Stimulated activated CD4-positive, alpha-beta T cell treated with anti-CD3 and anti-CD28 coated beads, Interleukin-4, amount 100 ng/mL, for 4 hours (primary cell): ENCODE data around the gene PPP1R13B.

ENCODE experiments used
- DNase-seq, 2 experiments: peaks; one replicate each; pipeline ENCODE4 v3.0.0-alpha.2; 2020

The PPP1R13B gene

DNA sequence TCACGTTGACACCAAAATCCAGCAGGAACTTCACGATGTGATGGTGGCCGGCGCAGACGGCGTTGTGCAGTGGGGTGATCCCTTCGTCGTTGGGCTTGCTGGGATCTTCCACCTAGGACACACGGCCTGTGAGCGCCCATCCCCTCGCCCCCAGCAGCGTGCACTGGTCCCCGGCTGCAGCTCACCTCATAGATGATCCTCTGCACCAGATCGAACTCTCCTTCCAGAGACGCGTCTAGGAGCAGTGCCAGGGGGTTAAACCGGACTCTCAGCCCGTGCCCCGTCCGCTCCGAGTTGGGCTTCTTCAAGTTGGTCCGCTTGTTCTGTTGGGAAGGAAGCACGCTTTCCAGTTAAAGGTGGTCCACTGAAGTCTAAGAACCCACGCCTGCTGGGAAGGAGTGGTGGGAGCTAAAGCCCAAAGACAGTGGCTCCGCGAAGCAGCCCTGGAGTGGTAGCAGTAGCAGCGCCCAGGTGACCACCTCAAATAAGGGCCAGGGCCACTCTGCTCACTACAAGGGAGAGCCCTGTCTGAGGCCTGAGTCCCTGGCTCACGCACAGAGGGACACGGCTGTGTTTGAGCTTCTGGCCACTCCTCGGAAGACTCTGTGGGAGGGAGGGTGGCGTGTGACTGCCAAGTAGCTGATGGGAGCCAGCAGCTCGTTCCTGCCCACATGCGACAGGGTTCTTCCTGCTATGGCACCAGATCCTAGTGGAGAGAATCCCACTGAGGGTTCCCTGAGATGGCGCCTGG, 108.5 kb downstream of the PPP1R13B start:
- no peak for DNase-seq

DNA sequence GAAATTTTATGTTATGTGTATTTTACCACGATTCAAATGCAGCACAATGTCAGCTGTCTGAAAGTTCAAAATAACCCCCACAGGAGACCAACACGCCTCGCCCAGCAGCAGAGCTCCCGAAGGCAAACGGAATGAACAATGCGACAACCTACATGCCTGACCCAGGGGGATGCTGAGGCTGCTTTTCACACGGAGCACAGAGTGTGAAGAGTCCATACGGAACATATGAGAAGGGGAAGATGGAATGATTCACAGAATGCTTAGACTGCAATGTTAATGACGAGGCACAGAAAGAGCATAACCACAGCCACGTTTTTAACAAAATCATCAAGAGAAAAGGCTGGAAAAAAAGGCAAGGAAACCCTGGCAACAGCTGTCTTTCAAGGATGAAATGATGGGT, 109.2 kb downstream of the PPP1R13B start:
- DNase-seq, result no peak

DNA sequence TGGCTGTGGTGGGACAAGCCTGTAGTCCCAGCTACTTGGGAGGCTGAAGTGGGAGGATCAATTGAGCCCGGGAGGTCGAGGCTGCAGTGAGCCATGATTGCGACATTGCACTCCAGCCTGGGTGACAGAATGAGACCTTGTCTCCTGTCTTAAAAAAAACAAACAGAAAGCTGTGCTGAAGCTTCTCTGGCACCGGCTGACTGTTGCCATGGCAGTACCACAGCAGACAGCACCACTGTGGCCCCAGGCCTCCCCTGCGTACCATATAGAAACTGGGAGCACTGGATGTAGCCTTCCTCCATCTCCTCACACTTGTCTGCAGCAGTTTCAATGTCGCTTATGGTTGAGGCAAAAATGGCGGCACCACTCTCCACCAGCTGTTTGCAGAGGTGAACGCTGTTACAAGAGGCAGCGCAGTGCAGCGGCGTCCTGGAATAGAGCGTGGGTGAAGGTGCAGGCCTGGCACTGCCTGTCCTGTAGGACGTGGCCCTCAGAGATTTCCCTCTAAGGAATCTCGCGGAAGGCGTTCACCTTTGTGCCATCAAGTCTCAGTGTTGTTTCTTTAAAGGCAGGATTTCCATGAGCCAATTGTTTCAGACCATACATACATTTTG, 109.8 kb downstream of the PPP1R13B start:
- DNase-seq, result no peak

DNA sequence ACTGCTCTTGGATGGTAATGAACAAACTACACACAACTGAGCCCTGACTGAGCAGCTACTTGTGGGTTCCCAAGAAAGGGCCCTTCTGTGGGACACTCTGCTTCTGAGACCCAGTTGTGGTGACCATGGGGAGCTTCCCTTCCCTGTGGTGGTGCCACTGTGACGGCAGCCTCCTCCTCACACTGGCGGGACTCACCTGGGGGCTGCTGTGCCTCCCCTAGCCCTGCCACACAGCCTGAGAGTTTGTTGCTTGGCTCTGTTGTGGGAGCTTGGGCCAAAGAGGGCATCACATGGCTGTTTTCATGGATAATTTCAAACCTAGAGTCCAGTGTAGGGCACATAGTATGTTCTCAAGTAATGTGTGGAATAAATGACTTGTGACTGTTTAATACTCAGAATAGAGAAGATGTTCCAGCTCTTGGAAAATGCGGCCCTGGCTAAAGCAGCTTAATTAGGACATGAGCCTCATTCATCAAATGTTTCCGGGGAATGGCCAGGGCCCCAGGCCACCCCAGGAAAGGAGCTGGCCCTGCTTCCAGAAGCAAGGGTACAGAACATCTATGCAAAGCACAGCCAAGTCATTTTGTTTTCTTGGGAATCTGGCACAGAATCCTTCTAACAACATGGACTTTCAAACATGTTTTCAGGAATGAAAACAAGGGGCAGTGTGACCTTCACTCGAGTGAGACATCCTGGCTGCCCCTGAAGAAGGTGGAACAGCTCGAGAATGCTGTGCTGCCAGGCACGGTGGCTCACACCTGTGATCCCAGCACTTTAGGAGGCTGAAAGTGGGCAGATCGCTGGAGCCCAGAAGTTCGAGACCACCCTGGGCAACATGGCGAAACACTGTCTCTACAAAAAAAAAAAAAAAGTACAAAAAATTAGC, 110.6 kb downstream of the PPP1R13B start:
- no peak for DNase-seq

DNA sequence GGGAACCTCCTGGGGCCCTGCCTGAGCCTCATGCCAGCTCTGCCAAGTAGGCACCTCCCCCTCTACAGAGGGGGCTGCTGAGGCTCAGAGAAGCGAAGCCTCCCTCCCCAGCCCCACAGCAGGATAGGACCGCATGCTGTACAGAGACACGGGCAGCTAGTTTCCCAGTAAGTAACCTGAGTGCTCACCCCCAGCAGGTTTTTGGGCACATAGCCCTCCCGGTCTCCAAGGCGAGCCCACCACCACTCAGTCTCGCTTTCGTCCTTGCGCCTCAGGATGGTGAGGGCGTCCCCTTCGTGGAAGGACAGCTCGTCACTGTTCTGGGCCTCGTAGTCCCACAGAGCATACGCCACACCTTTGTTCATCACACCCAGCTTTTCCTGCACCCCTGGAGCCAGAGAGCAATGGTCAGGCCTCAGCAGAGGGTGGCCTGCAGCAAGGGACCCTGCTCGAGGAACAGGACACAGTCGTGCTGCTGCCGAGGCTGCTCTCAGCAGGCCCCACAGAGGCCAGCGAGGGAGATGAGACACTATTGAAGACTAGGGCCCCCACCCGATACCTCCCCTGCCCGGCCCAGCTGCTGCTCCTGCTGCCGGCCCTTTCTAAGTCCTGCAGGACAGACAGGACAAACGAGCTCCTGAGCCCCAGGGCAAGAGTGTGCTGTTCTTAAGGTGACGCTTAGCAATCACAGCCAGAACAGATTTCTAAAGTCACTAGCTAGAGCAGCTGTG, 111.4 kb downstream of the PPP1R13B start:
- DNase-seq, result no peak

DNA sequence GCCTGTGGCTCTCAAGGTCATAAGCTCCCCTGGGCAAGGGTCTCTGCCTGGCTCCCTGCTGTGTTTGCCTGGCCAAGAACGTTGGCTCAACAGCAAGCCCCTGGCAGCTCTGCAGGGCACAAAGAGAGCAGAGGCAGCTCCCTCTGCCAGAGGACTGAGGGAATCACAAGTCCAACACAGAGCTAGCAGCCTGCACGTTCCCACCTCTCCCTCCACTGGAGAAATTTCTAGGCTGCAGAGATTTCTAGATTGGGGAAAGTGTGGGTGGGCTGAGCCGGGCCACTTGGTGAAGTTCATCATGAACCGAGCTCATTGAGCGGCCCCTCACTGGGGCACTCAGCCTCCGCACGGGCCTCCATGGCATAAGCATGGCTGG, 111.9 kb downstream of the PPP1R13B start:
- DNase-seq, result no peak

DNA sequence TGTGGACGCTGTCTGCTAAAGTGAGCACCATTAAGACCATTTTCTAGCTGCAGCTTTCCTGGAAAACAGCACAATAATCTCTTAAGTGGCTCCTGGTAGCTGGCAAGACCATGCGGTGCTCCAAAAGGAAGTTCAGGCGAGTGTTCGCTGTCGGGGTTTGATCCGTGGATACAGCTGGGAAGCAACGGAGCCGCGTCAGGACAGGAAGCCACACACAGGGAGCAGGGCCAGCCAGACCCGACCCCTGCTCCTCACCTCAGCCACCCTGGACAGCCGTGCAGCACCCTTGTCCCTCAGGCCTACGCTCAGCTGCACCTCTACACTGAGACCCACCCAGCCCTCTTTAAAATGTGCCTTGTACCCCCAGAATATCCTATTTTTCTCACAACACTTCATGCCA, 112.4 kb downstream of the PPP1R13B start:
- no peak for DNase-seq

DNA sequence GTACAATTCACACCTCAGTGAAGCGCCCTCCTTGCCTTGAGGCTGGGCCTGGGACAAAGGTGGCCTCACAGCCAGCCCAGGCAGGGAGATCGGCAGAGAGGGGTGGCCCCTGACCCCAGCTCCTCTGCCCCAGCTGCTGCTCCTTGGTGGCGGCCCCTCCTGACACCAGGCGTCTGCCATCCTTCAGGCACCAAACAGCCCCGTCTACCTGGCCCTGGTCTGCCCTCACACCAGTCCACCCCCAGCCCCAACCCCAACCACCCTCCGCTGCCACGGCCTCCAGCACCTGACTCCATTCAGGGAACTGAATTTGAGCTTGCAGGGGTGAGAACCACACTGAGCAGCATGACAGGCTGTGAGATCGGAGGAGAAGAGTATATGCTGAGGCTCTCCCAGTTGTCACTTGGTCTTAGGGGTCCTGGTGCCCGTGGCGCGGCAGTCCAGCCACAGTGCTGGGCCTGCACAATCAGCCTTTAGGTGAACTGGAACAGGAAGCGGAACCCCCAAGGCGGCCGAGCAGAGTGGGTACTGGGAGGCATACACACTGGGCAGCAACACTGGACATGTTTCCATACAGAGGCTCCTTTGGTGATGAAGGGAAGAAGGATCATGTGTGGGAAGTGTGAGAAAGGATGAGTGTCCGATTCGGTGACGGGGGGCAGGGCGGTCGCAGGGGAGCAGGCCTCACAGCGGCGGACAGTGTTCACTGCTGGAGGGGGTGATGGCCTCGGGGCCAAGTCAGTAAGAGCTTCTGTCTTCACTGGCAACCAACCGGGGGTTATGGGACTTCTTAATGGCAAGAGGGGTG, 113.1 kb downstream of the PPP1R13B start:
- no peak for DNase-seq

DNA sequence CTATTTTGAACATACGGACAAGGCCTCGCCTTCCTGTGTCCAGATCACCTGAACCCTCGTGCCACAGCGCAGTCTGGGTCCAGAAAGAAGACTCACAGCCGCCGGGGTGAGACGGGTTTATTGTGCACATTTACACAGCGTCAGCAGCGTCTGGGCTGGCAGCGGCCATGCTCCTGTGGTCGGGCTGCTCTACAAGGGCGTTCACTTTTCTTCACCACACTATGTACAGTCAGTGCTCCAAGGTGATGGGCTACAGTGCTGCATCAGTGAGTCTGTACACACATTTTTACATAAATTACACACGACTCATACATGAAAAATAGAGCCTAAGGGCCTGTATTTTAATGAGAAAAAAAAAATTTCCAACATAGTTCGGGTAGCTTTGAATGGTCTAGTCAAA, 113.7 kb downstream of the PPP1R13B start:
- no peak for DNase-seq

DNA sequence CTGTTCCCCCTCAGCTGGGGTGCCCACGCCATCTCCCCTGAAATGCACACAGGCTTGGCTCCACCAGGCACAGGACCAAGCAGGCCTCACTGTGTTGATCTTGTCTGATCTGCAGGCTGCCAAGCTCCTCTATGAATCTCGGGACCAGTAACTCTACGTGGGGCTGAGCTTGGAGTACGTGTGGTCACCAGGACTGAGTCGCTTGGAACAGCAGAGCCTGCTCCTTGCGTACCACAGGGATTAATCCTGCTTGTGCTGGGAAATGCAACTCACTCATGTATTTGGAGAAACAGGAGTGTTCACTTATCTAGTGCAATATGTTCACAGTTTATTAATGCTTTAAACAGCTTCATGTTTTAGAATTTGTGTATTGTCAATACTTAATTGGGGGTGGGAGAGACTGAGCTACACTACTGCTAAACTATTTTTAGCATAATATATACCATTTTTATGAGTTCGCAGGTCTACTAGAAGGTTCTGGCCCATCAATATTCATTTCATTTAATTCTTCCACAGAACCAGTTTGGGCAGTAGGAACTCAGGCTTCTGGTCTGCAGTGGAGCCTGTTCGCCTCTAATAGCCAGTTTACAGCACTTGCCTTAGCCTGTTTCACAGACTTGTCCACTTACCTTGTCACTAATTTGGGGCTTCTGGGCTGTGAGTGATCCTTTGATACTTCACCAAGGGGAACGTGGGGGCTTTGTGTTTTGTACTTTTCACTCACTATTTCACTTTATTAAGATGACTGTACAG, 114.3 kb downstream of the PPP1R13B start:
- DNase-seq, result no peak

DNA sequence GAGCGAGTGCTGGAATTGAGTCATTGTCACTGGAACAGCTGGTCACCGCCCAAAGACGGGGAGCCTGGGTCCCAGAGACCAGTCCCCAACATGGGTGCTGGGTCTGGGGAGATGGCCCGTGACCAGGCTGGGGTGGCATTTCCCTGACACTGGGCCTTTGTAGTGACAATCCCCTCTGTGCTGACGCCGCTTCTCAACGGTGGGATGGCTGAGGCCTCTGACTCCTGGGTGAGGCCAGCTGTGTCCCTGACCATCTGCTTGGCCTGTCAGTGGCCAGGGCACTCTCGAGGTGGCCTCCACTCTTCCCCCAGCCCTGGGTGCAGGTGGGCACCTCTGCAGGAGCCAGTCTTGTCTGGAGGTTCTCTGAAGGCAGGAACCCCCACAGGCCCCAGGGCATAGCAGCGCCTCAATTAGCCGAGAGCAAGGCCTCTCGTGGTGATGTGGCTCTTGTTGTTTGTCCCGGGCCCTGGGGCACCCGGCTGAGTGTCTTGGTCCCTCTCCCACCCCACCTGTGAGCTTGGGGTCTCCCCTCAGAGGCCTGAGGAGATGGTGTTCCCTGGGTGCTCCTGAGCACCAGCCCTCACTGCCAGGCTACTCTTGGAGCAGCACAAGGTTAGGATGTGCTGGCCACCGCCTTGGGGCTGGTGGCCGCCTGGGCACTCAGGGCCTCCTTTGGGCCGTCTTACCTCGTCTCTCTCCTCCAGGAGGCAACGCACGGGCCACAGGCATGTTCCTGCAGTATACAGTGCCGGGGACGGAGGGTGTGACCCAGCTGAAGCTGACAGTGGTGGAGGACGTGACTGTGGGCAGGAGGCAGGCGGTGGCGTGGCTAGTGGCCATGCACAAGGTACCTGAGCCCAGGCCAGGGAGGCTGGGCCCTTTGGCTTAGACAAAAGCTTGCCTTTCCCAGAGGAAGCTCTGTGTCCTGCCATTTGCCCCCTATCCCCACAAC, 115.2 kb downstream of the PPP1R13B start:
- DNase-seq, result no peak

DNA sequence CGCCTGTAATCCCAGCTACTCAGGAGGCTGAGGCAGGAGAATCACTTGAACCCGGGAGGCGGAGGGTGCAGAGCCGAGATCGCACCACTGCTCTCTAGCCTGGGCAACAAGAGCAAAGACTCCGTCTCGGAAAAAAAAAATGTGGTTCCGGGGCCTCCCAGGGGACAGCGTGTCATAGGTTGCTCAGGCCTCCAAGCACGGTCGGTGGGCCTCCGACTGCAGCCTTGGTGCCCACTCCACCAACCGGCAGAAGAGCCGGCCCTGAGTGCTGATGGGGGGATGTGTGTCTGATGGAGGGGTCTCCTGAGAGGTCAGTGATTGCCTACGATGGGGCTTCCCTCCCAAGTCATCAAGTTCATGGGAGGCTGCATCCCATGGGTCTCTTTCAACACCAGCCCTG, 115.9 kb downstream of the PPP1R13B start:
- DNase-seq, result no peak

DNA sequence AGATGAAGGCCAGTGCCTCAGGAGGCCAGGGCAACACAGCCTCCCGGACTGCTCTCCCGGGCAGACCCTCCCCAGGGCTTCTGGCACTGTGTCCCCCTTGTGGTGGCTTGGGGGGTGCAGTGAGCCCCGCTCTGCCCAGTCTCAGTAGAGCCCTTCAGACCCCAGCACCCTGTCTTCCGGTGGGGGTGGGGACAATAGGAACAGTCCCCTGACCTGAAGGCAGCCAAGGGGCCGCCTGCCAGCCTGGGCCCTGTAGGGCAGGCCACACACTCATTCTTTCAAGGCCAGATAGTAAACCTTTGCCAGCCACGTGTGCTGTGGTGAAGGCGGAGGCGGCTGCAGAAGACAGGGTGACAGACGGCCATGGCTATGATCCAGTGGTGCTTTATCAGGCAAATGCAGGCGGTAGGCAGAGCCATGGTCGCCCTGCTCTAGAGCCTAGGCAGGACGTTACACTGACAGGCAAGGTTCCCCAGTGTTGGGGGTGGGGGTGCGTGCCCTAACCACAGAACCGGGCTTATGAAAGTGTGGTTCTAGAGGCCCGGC, 116.8 kb downstream of the PPP1R13B start:
- no peak for DNase-seq

DNA sequence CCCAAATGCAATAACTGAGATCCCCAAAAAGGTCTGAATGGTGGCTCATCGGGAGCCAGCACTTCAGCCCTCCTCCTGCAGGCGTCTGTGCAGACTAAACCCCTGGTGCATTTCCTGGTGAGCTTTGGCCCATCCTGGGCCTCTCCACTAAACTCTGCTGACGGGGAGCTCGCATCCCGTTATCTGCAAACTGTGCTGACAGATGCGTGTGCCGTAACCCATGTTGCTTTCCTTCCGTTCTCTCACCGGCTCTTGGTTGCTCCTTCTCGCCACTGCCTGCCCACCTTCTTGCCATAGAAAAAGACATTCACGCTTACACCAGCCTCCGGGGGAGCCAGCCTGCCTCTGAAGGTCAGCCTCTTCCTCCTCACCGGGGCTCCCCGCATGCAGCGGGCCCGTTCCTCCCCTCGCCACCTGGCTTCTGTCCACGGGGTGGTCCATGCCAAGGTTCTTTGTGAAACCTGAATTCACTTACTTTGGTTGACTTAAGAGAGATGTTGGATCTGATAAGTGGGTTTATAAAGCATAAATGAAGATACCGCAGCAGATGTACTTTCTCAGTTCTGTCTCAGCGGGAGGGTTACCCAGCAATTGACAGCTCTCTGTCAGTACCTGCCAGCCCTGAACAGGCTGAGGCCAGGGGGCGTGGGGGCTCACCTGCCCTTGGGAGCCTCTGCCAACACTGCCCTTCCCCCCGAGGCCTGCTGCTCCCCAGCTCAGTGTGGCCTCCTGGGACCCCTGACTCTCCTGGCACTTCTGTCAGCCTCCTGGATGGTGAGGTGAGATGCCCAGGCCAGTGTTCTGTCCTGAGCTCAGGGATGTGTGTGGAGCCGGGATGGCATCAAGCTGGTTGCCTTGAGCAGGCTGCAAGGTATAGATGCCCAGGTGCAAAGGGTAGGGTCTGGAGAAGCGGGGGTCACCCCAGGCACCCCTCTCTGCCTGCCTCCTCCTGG, 117.6 kb downstream of the PPP1R13B start:
- DNase-seq, result no peak

DNA sequence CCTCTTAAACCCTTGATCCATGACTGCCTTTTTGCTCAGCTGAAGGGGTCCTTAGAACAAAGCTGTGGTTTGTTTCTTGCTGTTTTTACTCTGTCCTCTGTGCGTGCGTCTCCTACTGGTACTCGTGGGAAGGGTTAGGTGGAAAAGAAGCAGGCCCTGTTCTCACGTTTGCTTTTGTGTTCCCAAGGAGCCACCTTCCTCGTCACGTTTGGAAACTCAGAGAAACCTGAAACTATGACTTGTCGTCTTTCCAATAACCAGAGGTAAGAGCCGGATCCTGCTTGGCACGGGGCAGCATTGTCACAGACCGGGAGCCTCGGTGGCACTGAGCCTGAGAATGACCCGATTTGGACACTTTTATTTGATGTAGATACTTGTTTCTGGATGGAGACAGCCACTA, 118.7 kb downstream of the PPP1R13B start:
- DNase-seq, result no peak

DNA sequence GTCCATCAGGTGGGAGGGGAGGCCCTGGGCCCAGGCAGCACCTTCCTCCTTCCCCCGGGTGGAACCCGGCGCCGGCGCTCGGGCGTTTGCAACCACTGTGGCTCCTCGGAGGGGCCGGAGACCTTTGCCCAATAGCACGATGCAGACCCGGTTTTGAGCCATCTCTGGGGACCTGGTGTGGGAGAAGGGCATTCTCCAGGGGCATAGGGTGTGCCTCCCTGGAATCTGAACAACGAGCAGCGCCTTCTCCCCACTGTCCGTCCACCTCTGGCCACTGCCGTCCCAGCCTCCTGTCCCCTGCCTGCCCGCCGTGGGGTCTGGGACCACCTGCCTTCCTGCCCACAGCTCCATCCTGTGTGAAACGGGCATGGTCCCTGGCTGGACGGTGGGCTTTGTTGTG, 119.2 kb downstream of the PPP1R13B start:
- no peak for DNase-seq

DNA sequence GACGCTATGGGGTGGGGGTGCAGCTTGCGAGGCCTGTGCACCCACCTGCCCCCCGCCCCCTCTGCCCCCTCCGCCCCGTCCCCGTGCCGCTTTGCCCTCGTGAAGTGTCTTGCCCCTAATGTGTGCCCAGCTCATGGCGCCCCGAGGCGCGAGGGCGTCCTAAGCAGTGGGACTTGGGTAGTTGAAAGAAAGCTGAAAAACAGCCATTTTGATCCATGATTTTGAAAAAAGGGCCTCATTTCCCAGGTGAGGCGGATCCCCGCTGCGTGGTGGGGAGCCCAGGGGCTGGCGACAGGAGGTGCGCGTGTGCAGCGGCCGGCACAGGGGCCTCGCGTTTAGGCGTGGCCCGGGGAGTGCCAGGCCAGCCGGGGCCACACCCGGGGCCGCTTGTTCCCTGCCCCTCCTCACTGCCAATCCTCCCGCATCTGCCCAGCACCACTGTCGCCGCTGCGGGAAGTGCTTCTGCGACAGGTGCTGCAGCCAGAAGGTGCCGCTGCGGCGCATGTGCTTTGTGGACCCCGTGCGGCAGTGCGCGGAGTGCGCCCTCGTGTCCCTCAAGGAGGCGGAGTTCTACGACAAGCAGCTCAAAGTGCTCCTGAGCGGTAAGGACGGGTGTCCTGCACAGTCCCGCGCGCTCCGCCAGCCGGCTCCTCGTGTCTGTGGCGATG, 119.9 kb downstream of the PPP1R13B start:
- DNase-seq, result no peak

DNA sequence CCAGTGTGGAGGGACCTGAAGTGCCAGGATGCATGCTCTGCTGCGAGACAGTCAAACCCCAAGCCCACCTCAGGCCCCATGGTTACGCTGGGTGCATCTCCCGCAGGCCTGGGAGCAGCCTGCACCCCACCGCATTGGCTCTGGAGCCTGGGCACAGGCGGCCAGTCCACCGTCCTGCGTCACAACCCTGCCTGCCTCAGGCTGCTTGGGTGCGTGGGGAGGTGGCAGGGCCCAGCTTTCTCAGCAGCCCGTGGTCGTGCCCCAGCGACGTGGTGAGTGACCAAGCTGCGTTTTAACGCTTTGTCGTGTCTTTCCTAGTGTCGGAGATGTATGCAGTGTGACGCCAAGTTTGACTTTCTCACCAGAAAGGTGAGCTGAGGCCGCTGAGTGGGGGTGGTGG, 120.9 kb downstream of the PPP1R13B start:
- no peak for DNase-seq
